Measurements from ENCODE around the gene UCK1.

Gene UCK1

DNA sequence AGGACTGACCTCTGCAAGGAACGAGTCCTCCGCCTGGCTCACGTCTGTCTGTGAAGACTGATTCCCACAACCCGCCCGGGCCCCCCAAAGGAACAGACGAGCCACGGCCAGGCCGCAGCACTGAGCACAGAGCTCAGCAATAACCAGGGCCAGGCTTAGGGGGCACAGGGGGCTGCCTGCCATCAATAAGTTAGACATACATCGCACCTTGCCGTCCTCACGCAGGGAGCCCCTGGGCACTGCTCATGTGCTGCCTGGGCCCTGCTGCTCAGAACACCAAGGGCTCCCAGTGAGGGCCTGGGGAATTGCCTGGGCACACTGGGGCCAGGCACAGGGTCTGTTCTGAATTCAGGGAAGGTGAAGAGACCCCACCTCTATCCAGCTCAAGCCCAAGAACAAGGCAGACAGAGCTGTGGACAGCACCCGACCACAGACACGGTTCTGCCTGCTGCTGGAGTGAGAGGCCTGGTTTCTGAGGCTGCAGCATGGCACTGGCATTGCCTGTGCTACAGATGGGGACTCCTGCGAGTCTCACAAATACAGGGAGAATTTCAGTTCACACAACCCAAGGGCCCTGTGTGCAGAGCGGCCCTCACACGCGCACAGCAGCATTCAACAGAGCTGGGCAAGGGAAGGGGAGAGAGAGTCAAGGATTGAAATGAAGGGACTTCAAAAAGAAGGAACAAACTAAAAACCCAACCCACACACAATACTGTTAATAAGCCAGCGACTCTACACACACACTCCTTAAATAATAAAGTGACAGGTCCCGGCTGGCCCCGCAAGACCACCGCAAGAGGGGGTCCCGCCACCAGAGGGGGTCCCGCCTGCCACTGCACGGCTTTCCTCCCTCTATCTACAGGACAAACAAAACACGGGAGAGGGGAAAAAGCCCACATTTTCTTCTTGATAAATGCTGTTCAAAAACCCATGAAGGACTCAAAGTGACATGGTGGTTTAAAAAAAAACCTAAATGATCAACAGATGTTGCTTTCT is 46.2 kb upstream of the UCK1 start:
- CTCF ChIA-PET = no interaction called here

GRCh38 chr9:131575946-131576853 is 45.1 kb upstream of the UCK1 start:
- ChIA-PET POLR2A (ENCODE audit: low non-redundant PET) (no interaction called here), CTCF (no interaction called here)
- DNase-seq (ENCODE audit: low spot score) = no peak
- no peak overlapping the region for H3K27ac ChIP-seq
- TF ChIP-seq, protein P1, sequence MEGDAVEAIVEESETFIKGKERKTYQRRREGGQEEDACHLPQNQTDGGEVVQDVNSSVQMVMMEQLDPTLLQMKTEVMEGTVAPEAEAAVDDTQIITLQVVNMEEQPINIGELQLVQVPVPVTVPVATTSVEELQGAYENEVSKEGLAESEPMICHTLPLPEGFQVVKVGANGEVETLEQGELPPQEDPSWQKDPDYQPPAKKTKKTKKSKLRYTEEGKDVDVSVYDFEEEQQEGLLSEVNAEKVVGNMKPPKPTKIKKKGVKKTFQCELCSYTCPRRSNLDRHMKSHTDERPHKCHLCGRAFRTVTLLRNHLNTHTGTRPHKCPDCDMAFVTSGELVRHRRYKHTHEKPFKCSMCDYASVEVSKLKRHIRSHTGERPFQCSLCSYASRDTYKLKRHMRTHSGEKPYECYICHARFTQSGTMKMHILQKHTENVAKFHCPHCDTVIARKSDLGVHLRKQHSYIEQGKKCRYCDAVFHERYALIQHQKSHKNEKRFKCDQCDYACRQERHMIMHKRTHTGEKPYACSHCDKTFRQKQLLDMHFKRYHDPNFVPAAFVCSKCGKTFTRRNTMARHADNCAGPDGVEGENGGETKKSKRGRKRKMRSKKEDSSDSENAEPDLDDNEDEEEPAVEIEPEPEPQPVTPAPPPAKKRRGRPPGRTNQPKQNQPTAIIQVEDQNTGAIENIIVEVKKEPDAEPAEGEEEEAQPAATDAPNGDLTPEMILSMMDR (conservative IDR thresholded peaks at IDR 0.05; ENCODE audit: low read depth) = no peak

More for the DNA sequence above, 46.2 kb upstream of the UCK1 start:
- TF ChIP-seq, protein P1 (conservative IDR thresholded peaks at IDR 0.05; ENCODE audit: low read depth) = no peak
- POLR2A ChIA-PET (ENCODE audit: low non-redundant PET) = no interaction called here
- no peak overlapping the region for H3K27ac ChIP-seq
- DNase-seq (ENCODE audit: low spot score) = no peak

- TF ChIP-seq, protein P1 (conservative IDR thresholded peaks at IDR 0.05; ENCODE audit: low read depth) = no peak
- ChIA-PET CTCF (interaction anchor here (0.6 kb wide), 3 partner anchors 31 to 653 kb away, joined by 3 to 4 read pairs (median 3); no protein-coding TSS in a partner anchor), POLR2A (ENCODE audit: low non-redundant PET) (interaction anchor here (0.6 to 0.7 kb wide), 4 partner anchors 87 to 943 kb away, joined by 3 to 8 read pairs (median 4); no protein-coding TSS in a partner anchor)
- no peak for DNase-seq (ENCODE audit: low spot score)
- H3K27ac ChIP-seq = no peak overlapping the region
These were observed 43.9 kb upstream of the UCK1 start for GRCh38 chr9:131574730-131575640.

- POLR2A ChIA-PET (ENCODE audit: low non-redundant PET) = no interaction called here
- DNase-seq (ENCODE audit: low spot score) = no peak
- CTCF ChIA-PET = interaction anchor here (0.7 kb wide), 1 partner anchor 26 kb away, joined by 3 read pairs; no protein-coding TSS in a partner anchor
- TF ChIP-seq, protein P1 (conservative IDR thresholded peaks at IDR 0.05; ENCODE audit: low read depth) = no peak
- no peak overlapping the region for H3K27ac ChIP-seq
These were observed 36.8 kb upstream of the UCK1 start for GRCh38 chr9:131567910-131568309.

DNA sequence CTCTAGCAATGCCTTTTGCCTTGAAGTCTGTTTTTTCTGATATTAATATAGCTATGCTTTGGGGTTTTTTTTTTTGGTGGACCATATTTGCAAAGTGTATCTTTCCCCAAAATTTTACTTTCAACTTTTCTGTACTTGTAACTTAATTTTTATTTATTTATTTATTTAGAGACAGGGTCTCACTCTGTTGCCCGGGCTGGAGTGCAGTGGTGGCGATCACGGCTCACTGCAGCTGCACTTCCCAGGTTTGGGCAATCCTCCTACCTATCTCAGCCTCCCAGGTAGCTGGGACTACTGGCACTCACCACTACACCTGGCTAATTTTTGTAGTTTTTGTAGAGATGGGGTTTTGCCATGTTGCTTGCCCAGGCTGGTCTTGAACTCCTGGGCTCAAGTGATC is 35.1 kb upstream of the UCK1 start:
- no peak for DNase-seq (ENCODE audit: low spot score)
- POLR2A ChIA-PET (ENCODE audit: low non-redundant PET) = no interaction called here
- no peak overlapping the region for H3K27ac ChIP-seq
- TF ChIP-seq, protein P1 (conservative IDR thresholded peaks at IDR 0.05; ENCODE audit: low read depth) = no peak
- CTCF ChIA-PET = interaction anchor here (0.6 kb wide), 1 partner anchor 342 kb away, joined by 4 read pairs; no protein-coding TSS in a partner anchor
